ENCODE measurements around the gene ACSL4. TPM values are rescaled to one million over a fixed set of nuclear protein-coding genes. Genes with fewer than 3 reads are reported as not detected.
"Not testable (repeated sequence)": the region's sequence is repeated elsewhere in the genome, so short reads cannot be mapped to it uniquely, and the experiment has no call there.

Gene ACSL4
- total RNA-seq, 2 experiments from 2014 or later: 34.3 to 44.3 TPM

DNA sequence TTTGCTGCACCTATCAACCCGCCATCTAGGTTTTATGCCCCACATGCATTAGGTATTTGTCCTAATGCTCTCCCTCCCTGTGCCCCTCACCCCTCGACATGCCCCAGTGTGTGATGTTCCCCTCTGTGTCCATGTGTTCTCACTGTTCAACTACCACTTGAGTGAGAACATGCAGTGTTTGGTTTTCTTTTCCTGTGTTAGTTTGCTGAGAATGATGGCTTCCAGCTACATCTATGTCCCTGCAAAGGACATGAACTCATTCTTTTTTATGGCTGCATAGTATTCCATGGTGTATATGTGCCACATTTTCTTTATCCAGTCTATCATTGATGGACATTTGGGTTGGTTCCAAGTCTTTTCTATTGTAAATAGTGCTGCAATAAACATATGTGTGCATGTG is 95.6 kb downstream of the ACSL4 start:
- POLR2A ChIA-PET; H3K4me3 Mint-ChIP-seq; DNase-seq; H3K27ac Mint-ChIP-seq; ATAC-seq (ENCODE audit: low read depth); H3K27me3 Mint-ChIP-seq; H3K9me3 Mint-ChIP-seq: not testable (repeated sequence)
- Mint-ChIP-seq H3K4me1 (peaks cover 13% of the 10 kb centered on the region), H3K36me3 (peaks cover 13% of the 10 kb centered on the region)

GRCh38 chrX:109635146-109635545 is 97.9 kb downstream of the ACSL4 start:
- no peaks in the 10 kb centered on the region for H3K27me3 Mint-ChIP-seq
- ATAC-seq (ENCODE audit: low read depth): no peak

GRCh38 chrX:109632906-109633504 is 100.1 kb downstream of the ACSL4 start:
- H3K9me3 Mint-ChIP-seq: no peaks in the 10 kb centered on the region
- H3K36me3 Mint-ChIP-seq: peaks cover 6% of the 10 kb centered on the region
- no peak for DNase-seq
- POLR2A ChIA-PET: no interaction called here
- no peak overlapping the region for H3K27ac Mint-ChIP-seq
- no peak for ATAC-seq (ENCODE audit: low read depth)
- H3K27me3 Mint-ChIP-seq: no peaks in the 10 kb centered on the region
- no peak overlapping the region for H3K4me3 Mint-ChIP-seq
- peaks cover 3% of the 10 kb centered on the region for H3K4me1 Mint-ChIP-seq

More at GRCh38 chrX:109635146-109635545, 97.9 kb downstream of the ACSL4 start:
- no peaks in the 10 kb centered on the region for H3K9me3 Mint-ChIP-seq
- DNase-seq: no peak
- no peak overlapping the region for H3K27ac Mint-ChIP-seq
- peaks cover 13% of the 10 kb centered on the region for H3K4me1 Mint-ChIP-seq
- peaks cover 9% of the 10 kb centered on the region for H3K36me3 Mint-ChIP-seq
- H3K4me3 Mint-ChIP-seq: no peak overlapping the region
- POLR2A ChIA-PET: interaction anchor here (1.5 kb wide), 1 partner anchor 98 kb away, joined by 4 read pairs; the partner anchor contains the start of gene NXT2

- Mint-ChIP-seq H3K36me3 (peaks cover 7% of the 10 kb centered on the region), H3K4me1 (peaks cover 4% of the 10 kb centered on the region), H3K27me3 (no peaks in the 10 kb centered on the region), H3K27ac (no peak overlapping the region), H3K9me3 (no peaks in the 10 kb centered on the region), H3K4me3 (no peak overlapping the region)
- no peak for DNase-seq
- ATAC-seq (ENCODE audit: low read depth): no peak
- POLR2A ChIA-PET: no interaction called here
Measured at GRCh38 chrX:109629310-109629709, 103.7 kb downstream of the ACSL4 start.

DNA sequence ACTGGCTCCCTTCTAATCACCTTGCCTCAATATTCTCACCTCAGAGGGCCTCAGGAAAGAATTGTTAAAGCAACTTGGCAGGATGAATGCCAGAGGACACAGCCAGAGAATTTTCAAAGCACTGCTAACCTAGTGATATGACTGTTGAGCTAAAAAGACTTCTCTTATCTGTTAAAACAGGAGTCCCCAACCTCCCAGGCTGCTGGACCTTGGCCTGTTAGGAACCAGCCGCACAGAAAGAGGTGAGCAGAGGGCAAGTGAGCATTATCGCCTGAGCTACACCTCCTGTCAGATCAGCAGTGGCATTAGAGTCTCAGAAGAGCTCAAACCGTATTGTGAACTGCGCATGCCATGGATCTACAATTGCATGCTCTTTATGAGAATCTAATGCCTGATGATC is 106.4 kb downstream of the ACSL4 start:
- Mint-ChIP-seq H3K27me3 (no peaks in the 10 kb centered on the region), H3K27ac (no peak overlapping the region), H3K36me3 (peaks cover 8% of the 10 kb centered on the region), H3K4me1 (peaks cover 4% of the 10 kb centered on the region), H3K9me3 (no peaks in the 10 kb centered on the region), H3K4me3 (no peak overlapping the region)
- DNase-seq (no peak), ATAC-seq (ENCODE audit: low read depth) (no peak)
- POLR2A ChIA-PET: no interaction called here

GRCh38 chrX:109624641-109625616 is 108.1 kb downstream of the ACSL4 start, which contains the start of gene KCNE5:
Gene KCNE5 (minus strand): TSS chrX:109625172. CDS start chrX:109625020, 152 bp downstream.
- POLR2A ChIA-PET: no interaction called here
- no peak for ATAC-seq (ENCODE audit: low read depth)
- Mint-ChIP-seq H3K4me3 (no peak within 1 kb of the TSS), H3K27me3 (no peaks in the 10 kb centered on the region), H3K36me3 (peaks cover 8% of the 10 kb centered on the region), H3K27ac (no peak within 1 kb of the TSS), H3K4me1 (peaks cover 4% of the 10 kb centered on the region), H3K9me3 (no peaks in the 10 kb centered on the region)
- no peak for DNase-seq

GRCh38 chrX:109623997-109624396 is 109.1 kb downstream of the ACSL4 start:
- DNase-seq (no peak), ATAC-seq (ENCODE audit: low read depth) (no peak)
- Mint-ChIP-seq H3K27me3 (no peaks in the 10 kb centered on the region), H3K4me1 (peaks cover 4% of the 10 kb centered on the region), H3K36me3 (peaks cover 8% of the 10 kb centered on the region), H3K4me3 (no peak overlapping the region), H3K9me3 (no peaks in the 10 kb centered on the region), H3K27ac (no peak overlapping the region)
- POLR2A ChIA-PET: no interaction called here

DNA sequence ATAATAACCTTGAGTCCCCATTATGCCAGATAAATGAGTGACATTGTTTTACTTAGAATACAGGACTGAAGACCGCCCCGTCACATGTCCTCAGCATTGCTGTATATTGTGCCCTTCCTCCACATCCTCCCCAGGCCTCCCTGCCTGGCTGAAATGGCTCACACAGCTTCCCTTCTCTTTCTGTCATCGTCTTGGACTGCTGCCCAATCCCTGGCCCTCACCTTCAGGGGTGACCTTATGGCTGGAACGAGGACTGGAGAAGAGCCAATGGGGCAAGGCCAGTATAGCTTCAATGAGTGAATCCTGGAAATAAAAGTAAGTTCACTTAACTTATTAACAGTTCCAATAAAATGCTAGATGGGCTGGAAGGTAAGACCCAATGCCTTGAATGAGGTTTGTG is 110.8 kb downstream of the ACSL4 start:
- no peaks in the 10 kb centered on the region for H3K27me3 Mint-ChIP-seq
- no peaks in the 10 kb centered on the region for H3K4me1 Mint-ChIP-seq
- POLR2A ChIA-PET: no interaction called here
- no peaks in the 10 kb centered on the region for H3K9me3 Mint-ChIP-seq
- DNase-seq: no peak
- H3K4me3 Mint-ChIP-seq: no peak overlapping the region
- peaks cover 1% of the 10 kb centered on the region for H3K36me3 Mint-ChIP-seq
- no peak for ATAC-seq (ENCODE audit: low read depth)
- H3K27ac Mint-ChIP-seq: no peak overlapping the region

DNA sequence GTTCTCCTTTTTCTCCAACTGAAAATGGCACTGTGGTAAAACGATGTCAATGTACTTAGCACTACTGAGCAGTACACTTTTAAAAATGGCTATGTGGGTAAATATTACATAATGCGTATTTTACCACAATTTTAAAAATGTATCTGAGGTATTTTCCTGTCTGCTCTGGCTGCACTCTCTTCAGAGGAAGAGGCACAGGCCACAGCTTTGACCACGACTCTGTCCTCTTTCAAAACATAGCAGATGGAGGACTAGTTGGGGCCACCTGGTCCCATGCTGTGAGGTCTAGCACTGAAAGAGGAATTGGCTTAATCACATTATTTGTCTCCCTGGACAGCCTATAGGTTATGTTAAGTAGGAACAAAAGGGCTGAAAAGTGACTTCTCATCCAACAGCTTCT is 113.3 kb downstream of the ACSL4 start:
- DNase-seq: no peak
- H3K27ac Mint-ChIP-seq: no peak overlapping the region
- H3K9me3 Mint-ChIP-seq: no peaks in the 10 kb centered on the region
- no peaks in the 10 kb centered on the region for H3K27me3 Mint-ChIP-seq
- POLR2A ChIA-PET: no interaction called here
- peaks cover 1% of the 10 kb centered on the region for H3K36me3 Mint-ChIP-seq
- H3K4me3 Mint-ChIP-seq: no peak overlapping the region
- H3K4me1 Mint-ChIP-seq: no peaks in the 10 kb centered on the region
- no peak for ATAC-seq (ENCODE audit: low read depth)

GRCh38 chrX:109614951-109615350 is 118.1 kb downstream of the ACSL4 start:
- no peaks in the 10 kb centered on the region for H3K9me3 Mint-ChIP-seq

GRCh38 chrX:109601486-109601885 is 131.6 kb downstream of the ACSL4 start:
- no peaks in the 10 kb centered on the region for H3K9me3 Mint-ChIP-seq
- H3K4me1 Mint-ChIP-seq: no peaks in the 10 kb centered on the region
- H3K36me3 Mint-ChIP-seq: no peaks in the 10 kb centered on the region
- ATAC-seq (ENCODE audit: low read depth) (no peak), DNase-seq (no peak)
- no peak overlapping the region for H3K27ac Mint-ChIP-seq
- POLR2A ChIA-PET: no interaction called here
- H3K27me3 Mint-ChIP-seq: peaks cover 20% of the 10 kb centered on the region
- no peak overlapping the region for H3K4me3 Mint-ChIP-seq

More at GRCh38 chrX:109614951-109615350, 118.1 kb downstream of the ACSL4 start:
- Mint-ChIP-seq H3K27me3 (peaks cover 4% of the 10 kb centered on the region), H3K4me1 (no peaks in the 10 kb centered on the region), H3K4me3 (no peak overlapping the region), H3K27ac (no peak overlapping the region), H3K36me3 (no peaks in the 10 kb centered on the region)
- no peak for DNase-seq
- POLR2A ChIA-PET: no interaction called here
- ATAC-seq (ENCODE audit: low read depth): no peak

DNA sequence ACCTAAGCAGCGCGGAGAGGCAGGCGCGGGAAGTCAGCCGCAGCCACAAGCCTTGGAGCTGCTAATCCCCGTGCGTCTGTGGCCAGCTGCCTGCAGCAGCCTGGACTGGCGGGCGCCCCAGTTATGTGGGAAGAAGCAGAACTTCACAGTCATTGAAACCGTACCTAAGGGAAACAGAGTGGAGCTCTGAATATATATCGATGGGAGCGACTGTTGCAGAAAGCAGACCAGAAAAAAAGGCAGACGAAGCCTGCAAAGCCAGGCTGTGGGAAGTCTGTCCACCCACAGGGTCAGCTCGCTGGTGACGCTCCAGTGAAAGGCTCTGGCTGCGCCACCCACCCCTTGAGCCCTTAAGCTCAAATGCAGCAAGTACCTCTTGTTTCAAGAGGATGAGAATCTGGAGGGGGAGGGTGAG is 132.8 kb downstream of the ACSL4 start:
- ATAC-seq (ENCODE audit: low read depth) (no peak), DNase-seq (no peak)
- no peak overlapping the region for H3K4me3 Mint-ChIP-seq
- H3K9me3 Mint-ChIP-seq: no peaks in the 10 kb centered on the region
- H3K4me1 Mint-ChIP-seq: no peaks in the 10 kb centered on the region
- H3K27me3 Mint-ChIP-seq: peaks cover 20% of the 10 kb centered on the region
- no peak overlapping the region for H3K27ac Mint-ChIP-seq
- H3K36me3 Mint-ChIP-seq: no peaks in the 10 kb centered on the region
- POLR2A ChIA-PET: no interaction called here

DNA sequence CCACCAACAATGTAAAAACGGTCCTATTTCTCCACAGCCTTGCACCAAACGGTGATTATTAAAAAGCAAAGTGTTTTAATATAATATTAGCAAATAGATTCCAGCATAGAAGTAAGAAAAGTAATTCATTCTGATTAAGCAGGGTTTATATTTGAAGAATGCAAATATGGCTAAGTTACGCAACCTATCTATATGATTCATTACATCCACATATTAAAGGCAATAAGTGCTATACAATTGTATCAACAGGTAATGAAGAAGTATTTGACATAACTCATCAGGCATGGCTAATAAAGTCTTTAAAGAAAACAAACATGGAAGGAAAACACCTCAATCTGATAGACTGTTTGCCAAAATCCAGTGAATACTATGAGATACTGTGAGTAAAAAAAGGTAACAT is 137.0 kb downstream of the ACSL4 start:
- Mint-ChIP-seq H3K27ac (no peak overlapping the region), H3K4me3 (no peak overlapping the region), H3K9me3 (no peaks in the 10 kb centered on the region), H3K4me1 (no peaks in the 10 kb centered on the region), H3K27me3 (peaks cover 10% of the 10 kb centered on the region), H3K36me3 (no peaks in the 10 kb centered on the region)
- no peak for DNase-seq
- no peak for ATAC-seq (ENCODE audit: low read depth)
- POLR2A ChIA-PET: no interaction called here

Measured in activated naive CD8-positive, alpha-beta T cell treated with anti-CD3 and anti-CD28 coated beads, Interleukin-2, amount 10 ng/mL, durations not matched to agents 7 days and 5 days (primary cell).